ENCODE results near the gene PHLDA1. TPM values are rescaled to one million over a fixed set of nuclear protein-coding genes. Genes with fewer than 3 reads are reported as not detected.

The PHLDA1 gene
- polyA plus RNA-seq, 1 of the 3 experiments (the other 2 are of a cell fraction) = 26.2 TPM

DNA sequence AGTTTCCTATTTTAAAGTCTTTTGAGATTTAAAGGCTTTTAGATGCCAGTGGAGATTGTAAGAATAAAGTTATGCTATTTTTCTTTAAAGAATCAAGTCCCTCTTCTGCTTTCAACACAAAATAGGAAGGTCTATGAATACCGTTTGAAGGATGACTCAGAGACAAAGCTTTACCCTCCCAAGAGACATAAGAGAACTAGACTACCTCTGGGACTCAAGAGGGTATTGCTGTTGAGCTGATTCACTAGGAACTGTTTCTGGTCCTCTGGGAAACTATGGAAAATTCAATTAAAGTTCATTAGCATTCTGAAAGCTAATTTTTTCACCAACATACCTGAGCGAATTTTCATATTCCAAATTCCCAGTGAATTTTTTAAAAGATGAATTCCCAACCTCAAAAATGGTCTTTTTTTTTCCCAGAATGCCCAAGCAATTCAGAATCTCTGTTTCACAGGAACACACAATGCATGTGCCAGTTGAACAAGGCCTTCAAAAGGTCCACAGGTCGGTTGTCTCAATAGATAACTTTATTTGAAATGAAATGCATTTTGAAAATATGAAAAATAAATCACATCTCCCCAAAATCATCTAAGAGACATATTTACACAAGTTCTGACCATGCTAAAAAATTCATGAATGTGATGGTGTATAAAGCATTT is 6.5 kb downstream of the PHLDA1 start (continued):
- TF ChIP-seq, protein P1, sequence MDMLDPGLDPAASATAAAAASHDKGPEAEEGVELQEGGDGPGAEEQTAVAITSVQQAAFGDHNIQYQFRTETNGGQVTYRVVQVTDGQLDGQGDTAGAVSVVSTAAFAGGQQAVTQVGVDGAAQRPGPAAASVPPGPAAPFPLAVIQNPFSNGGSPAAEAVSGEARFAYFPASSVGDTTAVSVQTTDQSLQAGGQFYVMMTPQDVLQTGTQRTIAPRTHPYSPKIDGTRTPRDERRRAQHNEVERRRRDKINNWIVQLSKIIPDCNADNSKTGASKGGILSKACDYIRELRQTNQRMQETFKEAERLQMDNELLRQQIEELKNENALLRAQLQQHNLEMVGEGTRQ (IDR thresholded peaks at IDR 0.05; ENCODE audit: borderline replicate concordance, low read depth, low read length) = no peak
- TF ChIP-seq FOXJ3 (CRISPR knock-in tag; IDR thresholded peaks at IDR 0.05) = no peak
- no peak for TF ChIP-seq TAF1 (IDR thresholded peaks at IDR 0.05; ENCODE audit: borderline replicate concordance, low read depth, low read length)
- no peak for TF ChIP-seq CHD2 (IDR thresholded peaks at IDR 0.05; ENCODE audit: low read length, partially characterized antibody)
- no peak for TF ChIP-seq NFIC (IDR thresholded peaks at IDR 0.05; ENCODE audit: borderline replicate concordance)
- peak; percentile 40; the same call in 1 of the 2 replicates for TF ChIP-seq JUND (IDR thresholded peaks at IDR 0.05)
- TF ChIP-seq FOXM1 (IDR thresholded peaks at IDR 0.05; ENCODE audit: low read depth) = no peak
- TF ChIP-seq SIN3A (IDR thresholded peaks at IDR 0.05; ENCODE audit: borderline replicate concordance, low read depth, low read length) = no peak
- TF ChIP-seq, protein P2, sequence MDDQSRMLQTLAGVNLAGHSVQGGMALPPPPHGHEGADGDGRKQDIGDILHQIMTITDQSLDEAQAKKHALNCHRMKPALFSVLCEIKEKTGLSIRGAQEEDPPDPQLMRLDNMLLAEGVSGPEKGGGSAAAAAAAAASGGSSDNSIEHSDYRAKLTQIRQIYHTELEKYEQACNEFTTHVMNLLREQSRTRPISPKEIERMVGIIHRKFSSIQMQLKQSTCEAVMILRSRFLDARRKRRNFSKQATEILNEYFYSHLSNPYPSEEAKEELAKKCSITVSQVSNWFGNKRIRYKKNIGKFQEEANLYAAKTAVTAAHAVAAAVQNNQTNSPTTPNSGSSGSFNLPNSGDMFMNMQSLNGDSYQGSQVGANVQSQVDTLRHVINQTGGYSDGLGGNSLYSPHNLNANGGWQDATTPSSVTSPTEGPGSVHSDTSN (IDR thresholded peaks at IDR 0.05) = peak; percentile 23; the same call in 1 of the 2 replicates
- TF ChIP-seq, protein P3, sequence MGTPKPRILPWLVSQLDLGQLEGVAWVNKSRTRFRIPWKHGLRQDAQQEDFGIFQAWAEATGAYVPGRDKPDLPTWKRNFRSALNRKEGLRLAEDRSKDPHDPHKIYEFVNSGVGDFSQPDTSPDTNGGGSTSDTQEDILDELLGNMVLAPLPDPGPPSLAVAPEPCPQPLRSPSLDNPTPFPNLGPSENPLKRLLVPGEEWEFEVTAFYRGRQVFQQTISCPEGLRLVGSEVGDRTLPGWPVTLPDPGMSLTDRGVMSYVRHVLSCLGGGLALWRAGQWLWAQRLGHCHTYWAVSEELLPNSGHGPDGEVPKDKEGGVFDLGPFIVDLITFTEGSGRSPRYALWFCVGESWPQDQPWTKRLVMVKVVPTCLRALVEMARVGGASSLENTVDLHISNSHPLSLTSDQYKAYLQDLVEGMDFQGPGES (IDR thresholded peaks at IDR 0.05; ENCODE audit: low read depth, low read length) = no peak
- TF ChIP-seq TCF12 (IDR thresholded peaks at IDR 0.05) = no peak
- TF ChIP-seq, protein P4, sequence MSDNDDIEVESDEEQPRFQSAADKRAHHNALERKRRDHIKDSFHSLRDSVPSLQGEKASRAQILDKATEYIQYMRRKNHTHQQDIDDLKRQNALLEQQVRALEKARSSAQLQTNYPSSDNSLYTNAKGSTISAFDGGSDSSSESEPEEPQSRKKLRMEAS (IDR thresholded peaks at IDR 0.05; ENCODE audit: low read depth) = peak; percentile 24; the same call in 1 of the 2 replicates
- 0 out of 2 replicates have a peak, but pooled peaks have one; percentile 6 for TF ChIP-seq POLR2AphosphoS5 (IDR thresholded peaks at IDR 0.05; ENCODE audit: low read depth, low read length)
- TF ChIP-seq GABPA (IDR thresholded peaks at IDR 0.05; ENCODE audit: low read depth) = no peak
- TF ChIP-seq RCOR1 (IDR thresholded peaks at IDR 0.05; ENCODE audit: low read length) = no peak
- no peak for TF ChIP-seq MEF2A (IDR thresholded peaks at IDR 0.05; ENCODE audit: borderline replicate concordance, low read depth)
- no peak for TF ChIP-seq SMC3 (IDR thresholded peaks at IDR 0.05; ENCODE audit: low read depth, low read length)
- TF ChIP-seq, protein P5, sequence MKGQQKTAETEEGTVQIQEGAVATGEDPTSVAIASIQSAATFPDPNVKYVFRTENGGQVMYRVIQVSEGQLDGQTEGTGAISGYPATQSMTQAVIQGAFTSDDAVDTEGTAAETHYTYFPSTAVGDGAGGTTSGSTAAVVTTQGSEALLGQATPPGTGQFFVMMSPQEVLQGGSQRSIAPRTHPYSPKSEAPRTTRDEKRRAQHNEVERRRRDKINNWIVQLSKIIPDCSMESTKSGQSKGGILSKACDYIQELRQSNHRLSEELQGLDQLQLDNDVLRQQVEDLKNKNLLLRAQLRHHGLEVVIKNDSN (IDR thresholded peaks at IDR 0.05; ENCODE audit: borderline replicate concordance, low read depth) = no peak

All from SK-N-SH (cell line).